Kasumi-1 (cell line): ENCODE measurements around the gene CSGALNACT2.

Experiments
- DNase-seq, 2 experiments: peaks; one replicate each; lab custom pipeline; 2025; lab: John Stamatoyannopoulos, UW

The CSGALNACT2 gene

GRCh38 chr10:43111921-43112607, 26.2 kb upstream of the CSGALNACT2 start:
- no peak for DNase-seq

DNA sequence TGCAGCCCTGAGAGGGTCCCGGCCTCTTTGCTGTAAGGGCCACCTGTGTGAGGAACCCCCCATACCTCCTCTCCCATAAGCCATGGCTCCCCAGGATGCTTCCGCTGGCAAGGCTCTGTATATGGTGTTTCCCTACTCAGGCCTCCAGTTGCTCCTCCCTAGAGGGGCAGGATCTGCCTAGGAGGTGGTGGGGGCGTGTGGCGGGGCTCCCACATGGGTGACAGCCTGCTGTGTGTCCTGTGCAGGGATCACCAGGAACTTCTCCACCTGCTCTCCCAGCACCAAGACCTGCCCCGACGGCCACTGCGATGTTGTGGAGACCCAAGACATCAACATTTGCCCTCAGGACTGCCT, 25.7 kb upstream of the CSGALNACT2 start:
- DNase-seq = no peak

DNA sequence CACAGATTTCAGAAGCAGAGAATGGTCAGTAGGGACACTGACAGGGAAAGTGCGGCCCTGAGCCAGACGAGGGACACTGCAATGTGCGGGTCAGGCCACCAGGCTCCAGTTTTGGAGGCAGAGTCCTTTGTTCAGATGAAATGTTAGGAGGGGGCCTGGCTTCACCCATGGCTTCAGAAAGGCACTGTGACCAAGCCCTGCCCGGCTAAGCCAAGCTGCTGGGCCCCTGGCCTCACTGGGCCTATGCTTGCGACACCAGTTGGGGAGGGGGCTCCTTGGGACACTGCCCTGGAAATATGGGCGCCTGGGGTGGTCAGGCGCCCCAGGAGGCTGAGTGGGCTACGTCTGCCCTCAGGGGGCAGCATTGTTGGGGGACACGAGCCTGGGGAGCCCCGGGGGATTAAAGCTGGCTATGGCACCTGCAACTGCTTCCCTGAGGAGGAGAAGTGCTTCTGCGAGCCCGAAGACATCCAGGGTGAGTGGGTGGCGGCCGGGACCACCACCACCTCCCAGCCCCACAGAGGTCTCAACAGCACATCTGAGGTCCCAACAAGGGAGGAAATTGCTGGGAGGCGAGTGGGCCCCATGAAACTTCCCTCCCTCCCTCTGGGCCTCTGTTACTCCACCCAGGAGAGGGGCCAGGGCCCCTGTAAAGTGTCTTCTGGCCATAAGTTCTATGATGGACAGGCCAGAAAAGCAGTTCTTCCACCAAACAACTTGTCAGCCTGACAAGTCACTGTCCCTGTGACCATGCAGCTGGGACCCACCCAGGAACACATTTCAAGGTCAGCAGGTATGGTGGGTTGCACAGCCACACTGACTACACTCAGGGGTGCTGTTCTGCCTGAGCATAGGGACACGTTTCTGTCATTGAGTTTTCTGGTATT, 24.8 kb upstream of the CSGALNACT2 start:
- no peak for DNase-seq

GRCh38 chr10:43114088-43114742, 24.0 kb upstream of the CSGALNACT2 start:
- DNase-seq = no peak

GRCh38 chr10:43114743-43115611, 23.3 kb upstream of the CSGALNACT2 start:
- DNase-seq = no peak

DNA sequence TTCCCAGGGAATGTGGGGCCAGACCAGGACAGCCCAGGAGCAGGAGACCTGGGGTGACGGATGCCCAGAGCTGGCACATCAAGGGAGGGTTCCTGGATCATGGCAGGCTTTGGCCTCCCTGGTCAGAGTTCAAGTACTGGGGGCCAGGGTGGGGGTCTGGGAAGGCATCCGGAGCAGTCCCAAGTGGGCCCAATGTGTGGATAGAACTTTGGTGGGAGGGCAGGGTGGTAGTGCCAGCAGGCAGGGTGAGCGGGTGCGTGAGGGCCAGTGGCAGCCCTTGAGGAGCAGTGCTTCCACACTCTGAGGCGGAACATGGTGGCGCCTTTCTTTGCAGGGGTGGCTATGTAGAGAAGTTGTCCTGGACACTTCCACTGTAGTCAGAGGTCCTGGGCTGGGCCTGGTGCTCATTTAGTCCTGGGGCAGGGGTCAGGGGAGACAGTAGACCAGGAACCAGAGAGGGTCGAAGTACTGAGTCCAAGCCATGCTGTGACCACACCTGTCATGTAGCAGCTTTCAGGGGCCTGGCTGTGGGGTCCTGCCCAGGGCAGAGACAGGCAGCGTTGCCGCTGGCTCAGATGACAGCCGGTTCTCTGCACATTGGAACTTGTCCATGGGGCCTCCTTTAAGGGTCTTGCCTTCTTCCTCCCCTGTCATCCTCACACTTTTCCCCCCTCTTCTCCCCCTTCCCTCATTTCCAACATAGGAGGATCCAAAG, 22.2 kb upstream of the CSGALNACT2 start:
- DNase-seq = no peak

GRCh38 chr10:43116596-43116995, 21.6 kb upstream of the CSGALNACT2 start:
- DNase-seq = no peak

DNA sequence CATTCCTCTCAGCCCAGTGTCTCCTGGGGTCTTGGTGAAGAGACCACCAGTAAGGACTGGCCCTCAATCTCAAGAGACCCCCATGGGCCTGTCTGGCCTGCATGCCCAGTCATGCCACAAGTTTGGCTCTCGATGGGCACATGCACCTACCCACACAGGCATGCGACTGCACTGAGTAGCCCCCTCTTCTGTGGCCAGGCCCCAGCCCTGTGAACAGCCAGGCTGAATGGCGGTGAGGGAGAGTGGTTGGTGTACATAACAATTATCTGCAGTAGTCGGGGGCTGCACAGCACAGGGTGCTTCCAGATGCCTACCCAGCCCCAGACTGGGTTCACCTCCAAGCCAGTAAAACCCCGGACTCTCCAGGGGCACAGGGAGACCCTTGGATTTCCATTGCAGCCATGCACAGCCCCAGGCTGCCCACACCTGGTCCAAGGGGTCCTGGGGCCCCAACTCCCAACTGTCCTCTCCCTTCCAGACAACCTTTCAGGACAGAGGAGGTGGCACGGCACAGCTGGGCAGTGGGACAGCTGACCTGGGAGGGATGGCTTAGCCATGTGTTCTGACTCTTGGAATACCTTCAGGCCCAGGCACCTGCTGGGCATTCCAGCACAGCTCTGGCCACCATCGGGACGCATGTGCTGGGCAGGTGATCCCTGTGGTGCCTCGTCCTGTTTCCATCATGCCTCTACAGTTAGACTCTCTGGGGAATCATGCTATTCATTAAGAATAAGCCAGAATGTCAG, 21.0 kb upstream of the CSGALNACT2 start:
- no peak for DNase-seq

DNA sequence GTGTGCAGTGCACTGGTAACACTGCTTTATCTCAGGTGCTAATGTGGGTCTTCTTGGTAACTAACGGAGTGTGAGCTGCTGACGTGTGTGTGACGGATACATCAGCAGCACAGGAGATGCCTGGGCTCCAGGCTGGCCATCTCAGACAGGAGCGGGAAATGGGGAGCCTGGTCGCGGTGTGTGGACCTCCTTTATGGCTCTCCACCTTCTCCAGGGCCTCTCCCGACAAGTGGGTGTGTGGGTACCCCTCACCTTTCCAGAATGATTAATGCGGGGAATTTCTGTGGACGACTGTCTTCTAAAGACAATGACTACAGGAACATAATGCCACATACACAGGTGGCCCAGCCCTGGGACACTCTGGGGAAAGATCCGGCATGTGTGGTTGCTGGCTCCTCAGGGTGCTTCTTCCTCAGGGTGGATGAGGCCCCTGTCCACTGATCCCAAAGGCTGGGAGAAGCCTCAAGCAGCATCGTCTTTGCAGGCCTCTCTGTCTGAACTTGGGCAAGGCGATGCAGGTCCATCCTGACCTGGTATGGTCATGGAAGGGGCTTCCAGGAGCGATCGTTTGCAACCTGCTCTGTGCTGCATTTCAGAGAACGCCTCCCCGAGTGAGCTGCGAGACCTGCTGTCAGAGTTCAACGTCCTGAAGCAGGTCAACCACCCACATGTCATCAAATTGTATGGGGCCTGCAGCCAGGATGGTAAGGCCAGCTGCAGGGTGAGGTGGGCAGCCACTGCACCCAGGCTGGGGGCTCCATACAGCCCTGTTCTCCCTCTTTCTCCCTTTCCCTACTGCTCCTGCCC, 20.3 kb upstream of the CSGALNACT2 start:
- no peak for DNase-seq

- DNase-seq = no peak
These were observed 19.4 kb upstream of the CSGALNACT2 start for GRCh38 chr10:43118631-43119415.

DNA sequence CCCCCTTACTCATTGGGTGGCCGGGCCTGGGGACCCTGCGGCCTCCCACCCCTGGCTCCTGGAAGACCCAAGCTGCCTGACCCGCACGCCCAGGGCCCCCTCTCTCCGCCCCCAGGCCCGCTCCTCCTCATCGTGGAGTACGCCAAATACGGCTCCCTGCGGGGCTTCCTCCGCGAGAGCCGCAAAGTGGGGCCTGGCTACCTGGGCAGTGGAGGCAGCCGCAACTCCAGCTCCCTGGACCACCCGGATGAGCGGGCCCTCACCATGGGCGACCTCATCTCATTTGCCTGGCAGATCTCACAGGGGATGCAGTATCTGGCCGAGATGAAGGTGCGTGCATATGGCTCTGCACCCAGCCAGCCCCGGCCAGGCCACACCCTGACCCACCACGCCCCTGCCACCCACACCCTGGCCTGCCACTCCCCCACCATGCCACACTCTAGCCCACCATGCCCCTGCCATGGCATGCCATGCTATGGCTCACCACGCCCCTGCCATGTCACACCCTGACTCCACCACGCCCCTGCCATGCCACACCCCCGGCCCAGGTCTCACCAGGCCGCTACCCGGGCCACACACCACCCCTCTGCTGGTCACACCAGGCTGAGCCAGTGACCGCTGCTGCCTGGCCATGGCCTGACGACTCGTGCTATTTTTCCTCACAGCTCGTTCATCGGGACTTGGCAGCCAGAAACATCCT, 18.7 kb upstream of the CSGALNACT2 start:
- DNase-seq = no peak

- no peak for DNase-seq
These were observed 17.9 kb upstream of the CSGALNACT2 start for GRCh38 chr10:43120116-43120928.

DNA sequence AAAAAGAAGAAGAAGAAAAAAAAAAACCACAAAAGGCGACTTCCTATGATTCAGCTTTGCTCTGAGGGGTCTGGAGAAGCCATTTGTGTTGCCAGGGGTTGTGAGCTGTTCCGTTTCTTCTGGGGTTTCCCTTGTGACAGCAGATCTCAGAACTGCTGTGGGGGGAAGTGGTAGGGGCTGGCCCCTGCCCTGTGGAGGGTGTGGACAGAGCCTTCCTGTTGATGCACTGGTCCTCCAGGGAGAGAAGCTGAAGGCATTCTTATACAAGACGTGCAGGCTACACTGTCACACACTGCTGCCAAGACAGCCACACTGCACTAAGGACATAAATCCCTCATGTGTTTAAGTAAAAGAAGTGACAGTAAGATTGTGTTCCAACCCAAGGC, 17.3 kb upstream of the CSGALNACT2 start:
- DNase-seq = peak; percentile 100

GRCh38 chr10:43121444-43121843, 16.8 kb upstream of the CSGALNACT2 start:
- DNase-seq = peak; percentile 73 to 76

- no peak for DNase-seq
These were observed 16.1 kb upstream of the CSGALNACT2 start for GRCh38 chr10:43122096-43122495.

- DNase-seq = no peak
These were observed 15.4 kb upstream of the CSGALNACT2 start for GRCh38 chr10:43122826-43123225.

- DNase-seq = no peak
These were observed 14.7 kb upstream of the CSGALNACT2 start for GRCh38 chr10:43123361-43124093.
